IMR-90 (cell line): Measurements from ENCODE around the gene SERPINA12. TPM values are rescaled to one million over a fixed set of nuclear protein-coding genes. Genes with fewer than 3 reads are reported as not detected.

Source experiments
- ATAC-seq: fragments of 200-7000 bp; cut with Tn5 transposase; 2 replicates; pipeline ENCODE4 v1.9.1; 2020; ENCODE audit warnings: low read depth, mild to moderate bottlenecking, moderate library complexity
- BruUV-seq: library from RNA; stranded (reverse); fragments of 400-500 nt; replicated peaks from 2 replicates; lab custom pipeline; 2021; lab: Mats Ljungman, UMichigan
- CTCF ChIA-PET: fragments of 300-600 bp; formaldehyde crosslinking; extraction: SDS; loops from one replicate; lab custom pipeline; 2021; ENCODE audit warnings: antibody characterized with exemption; lab: Yijun Ruan, JAX
- POLR2A ChIA-PET: fragments of 300-600 bp; sonication (Branson Sonifier 250); formaldehyde crosslinking; loops from one replicate; lab custom pipeline; 2022; ENCODE audit warnings: antibody characterized with exemption; ENCODE audit not compliant: unreplicated experiment; lab: Charles Lee
- DNase-seq: peaks from one replicate; pipeline ENCODE4 v3.0.0; 2013
- H2AFZ ChIP-seq: replicated peaks from 2 replicates; pipeline ENCODE3; 2013; ENCODE audit warnings: low read length, mild to moderate bottlenecking; ENCODE audit not compliant: poor library complexity
- H2AK5ac ChIP-seq: 2 replicates; pipeline ENCODE4 v1.6.1; 2013; ENCODE audit warnings: low read depth, low read length, inconsistent platforms
- H2AK9ac ChIP-seq: replicated peaks from 2 replicates; pipeline ENCODE3; 2013; ENCODE audit warnings: mild to moderate bottlenecking, low read depth, low read length, moderate library complexity; ENCODE audit not compliant: poor library complexity
- H2BK120ac ChIP-seq: 2 replicates; pipeline ENCODE4 v1.6.1; 2013; ENCODE audit warnings: low read depth, low read length, inconsistent platforms
- H2BK15ac ChIP-seq: 3 replicates; pipeline ENCODE4 v1.6.1; 2013; ENCODE audit warnings: low read depth, low read length, inconsistent platforms
- H2BK20ac ChIP-seq: 2 replicates; pipeline ENCODE4 v1.6.1; 2013; ENCODE audit warnings: low read depth, mild to moderate bottlenecking, inconsistent platforms, low read length, moderate library complexity
- H2BK5ac ChIP-seq: 2 replicates; pipeline ENCODE4 v1.6.1; 2013; ENCODE audit warnings: mild to moderate bottlenecking, low read depth, low read length, inconsistent platforms; ENCODE audit not compliant: poor library complexity, severe bottlenecking
- H3K14ac ChIP-seq: replicated peaks from 2 replicates; pipeline ENCODE4 v1.6.1; 2013; ENCODE audit warnings: low read depth, low read length, inconsistent platforms
- H3K18ac ChIP-seq: 2 replicates; pipeline ENCODE4 v1.6.1; 2013; ENCODE audit warnings: low read depth, low read length, control low read depth
- H3K23ac ChIP-seq: 2 replicates; pipeline ENCODE4 v1.6.1; 2013; ENCODE audit warnings: low read depth, low read length, inconsistent platforms
- H3K27ac ChIP-seq: 2 replicates; pipeline ENCODE4 v1.5.1; 2013; ENCODE audit warnings: mild to moderate bottlenecking, control low read depth, low read length; ENCODE audit not compliant: insufficient read depth
- H3K27me3 ChIP-seq: 2 replicates; pipeline ENCODE4 v1.6.1; 2013; ENCODE audit warnings: low read length; ENCODE audit not compliant: control insufficient read depth, insufficient read depth
- H3K36me3 ChIP-seq: 2 replicates; pipeline ENCODE4 v1.6.1; 2013; ENCODE audit warnings: low read length, mixed read lengths; ENCODE audit not compliant: control insufficient read depth, insufficient read depth
- H3K4ac ChIP-seq: 2 replicates; pipeline ENCODE4 v1.6.1; 2013; ENCODE audit warnings: low read depth, low read length, inconsistent platforms
- H3K4me1 ChIP-seq: 2 replicates; pipeline ENCODE4 v1.6.1; 2013; ENCODE audit warnings: low read length, mixed read lengths; ENCODE audit not compliant: control insufficient read depth, insufficient read depth
- H3K4me2 ChIP-seq: 2 replicates; pipeline ENCODE4 v1.6.1; 2013; ENCODE audit warnings: low read depth, mild to moderate bottlenecking, control low read depth, low read length, moderate library complexity
- H3K4me3 ChIP-seq: 2 replicates; pipeline ENCODE4 v1.5.1; 2013; ENCODE audit warnings: low read depth, mild to moderate bottlenecking, control low read depth, low read length, moderate library complexity; ENCODE audit not compliant: insufficient read depth
- H3K56ac ChIP-seq: 2 replicates; pipeline ENCODE4 v1.6.1; 2013; ENCODE audit warnings: low read length, inconsistent platforms; ENCODE audit not compliant: insufficient read depth; ENCODE audit errors: extremely low read depth
- H3K79me1 ChIP-seq, 2 experiments: 2 replicates each; pipeline ENCODE4 v1.6.1; 2013; ENCODE audit warnings: low read length in 2 of 2, inconsistent platforms in 1 of 2, low read depth in 1 of 2
- H3K9ac ChIP-seq: 2 replicates; pipeline ENCODE4 v1.6.1; 2013; ENCODE audit warnings: low read depth, low read length, control low read depth
- H3K9me1 ChIP-seq: 2 replicates; pipeline ENCODE4 v1.6.1; 2013; ENCODE audit warnings: low read length, inconsistent platforms; ENCODE audit not compliant: insufficient read depth
- H3K9me3 ChIP-seq: 2 replicates; pipeline ENCODE4 v1.6.1; 2013; ENCODE audit warnings: low read length; ENCODE audit not compliant: control insufficient read depth, insufficient read depth
- H4K20me1 ChIP-seq: 2 replicates; pipeline ENCODE4 v1.6.1; 2013; ENCODE audit warnings: low read length, inconsistent platforms; ENCODE audit not compliant: insufficient read depth
- H4K5ac ChIP-seq: 2 replicates; pipeline ENCODE4 v1.6.1; 2013; ENCODE audit warnings: mild to moderate bottlenecking, low read depth, low read length, control low read depth
- H4K8ac ChIP-seq, 2 experiments: 2 replicates each; pipeline ENCODE4 v1.6.1; 2013; ENCODE audit warnings: low read depth in 2 of 2, low read length in 2 of 2, control low read depth in 1 of 2, inconsistent platforms in 1 of 2
- H4K91ac ChIP-seq: 2 replicates; pipeline ENCODE4 v1.6.1; 2013; ENCODE audit warnings: low read depth, low read length, inconsistent platforms; ENCODE audit not compliant: insufficient read depth
- BHLHE40 ChIP-seq: fragments of 150-350 bp; IDR thresholded peaks from 2 replicates; pipeline ENCODE4 v1.6.1; 2016; ENCODE audit warnings: mild to moderate bottlenecking, low read depth, low read length
- CEBPB ChIP-seq: IDR thresholded peaks from 2 replicates; pipeline ENCODE4 v1.6.1; 2012; ENCODE audit warnings: low read depth, low read length, improper control_type of control experiment
- CHD1 ChIP-seq: IDR thresholded peaks from 2 replicates; pipeline ENCODE4 v1.6.1; 2012; ENCODE audit warnings: low read depth, low read length, improper control_type of control experiment
- FOS ChIP-seq: fragments of 150-350 bp; IDR thresholded peaks from 2 replicates; pipeline ENCODE4 v1.6.1; 2016; ENCODE audit warnings: low read depth, low read length
- MAFK ChIP-seq: IDR thresholded peaks from 2 replicates; pipeline ENCODE4 v1.6.1; 2012; ENCODE audit warnings: low read depth, low read length, improper control_type of control experiment
- MAZ ChIP-seq: IDR thresholded peaks from 2 replicates; pipeline ENCODE4 v1.6.1; 2012; ENCODE audit warnings: low read depth, mild to moderate bottlenecking, low read length, improper control_type of control experiment, moderate library complexity, borderline replicate concordance
- MXI1 ChIP-seq: IDR thresholded peaks from 2 replicates; pipeline ENCODE4 v1.6.1; 2012; ENCODE audit warnings: low read depth, mild to moderate bottlenecking, low read length, moderate library complexity, borderline replicate concordance
- NFE2L2 ChIP-seq: fragments of 150-350 bp; IDR thresholded peaks from 2 replicates; pipeline ENCODE4 v1.6.1; 2016; ENCODE audit warnings: low read depth, mild to moderate bottlenecking, low read length
- POLR2A ChIP-seq: IDR thresholded peaks from 2 replicates; pipeline ENCODE4 v1.6.1; 2012; ENCODE audit warnings: mild to moderate bottlenecking, low read depth, low read length
- RAD21 ChIP-seq: IDR thresholded peaks from 2 replicates; pipeline ENCODE4 v1.6.1; 2012; ENCODE audit warnings: low read length, improper control_type of control experiment
- RCOR1 ChIP-seq: IDR thresholded peaks from 2 replicates; pipeline ENCODE4 v1.6.1; 2012; ENCODE audit warnings: mild to moderate bottlenecking, low read length, improper control_type of control experiment; ENCODE audit not compliant: insufficient replicate concordance
- RFX5 ChIP-seq: IDR thresholded peaks from 2 replicates; pipeline ENCODE4 v1.8.0; 2012; ENCODE audit warnings: low read depth, mild to moderate bottlenecking, low read length, moderate library complexity
- SMC3 ChIP-seq: fragments of 150-350 bp; IDR thresholded peaks from 2 replicates; pipeline ENCODE4 v1.6.1; 2016; ENCODE audit warnings: low read depth, mild to moderate bottlenecking, antibody characterized with exemption, low read length, moderate library complexity
- WGBS, 2 experiments: methylation state at CpG; one replicate each; pipeline versions ENCODE4 v1.1.5 to v1.1.7; 2013; ENCODE audit warnings: missing lambda C conversion rate in 2 of 2; ENCODE audit not compliant: insufficient read length in 1 of 2; ENCODE audit errors: extremely low coverage in 2 of 2; 5-methylcytosine and 5-hydroxymethylcytosine counted together
- dilution Hi-C: fragments of 300-500 bp; cut with HindIII; formaldehyde crosslinking; loops from one replicate; pipeline ENCODE4 v1.14.3; 2018; ENCODE audit warnings: low sequenced_read_pairs; ENCODE audit not compliant: unreplicated experiment
- in situ Hi-C: fragments of 300-500 bp; cut with MboI; formaldehyde crosslinking; loops from 3 replicates; pipeline ENCODE4 v1.14.3; 2019; ENCODE audit warnings: low sequenced_read_pairs, inconsistent platforms, mixed read lengths
- intact Hi-C: fragments of 100-400 bp; cut with micrococcal nuclease; formaldehyde crosslinking; loops from 2 replicates; pipeline ENCODE4 v1.10.0; 2022
- polyA plus RNA-seq, 3 experiments: library from polyadenylated mRNA; depleted of rRNA; stranded (reverse); fragments of >200 nt; gene quantifications; 2 replicates each; pipeline ENCODE4 v1.2.3, GENCODE V29; 2012; ENCODE audit warnings: low replicate concordance in 1 of 3
- total RNA-seq: library from RNA; depleted of rRNA; stranded (reverse); fragments of >200 nt; gene quantifications from 2 replicates; pipeline ENCODE4 v1.2.3, GENCODE V29; 2012
- TF ChIP-seq, protein P1 (sequence below): conservative IDR thresholded peaks from 2 replicates; pipeline ENCODE4 v1.5.1; 2012; ENCODE audit warnings: mild to moderate bottlenecking, low read depth, low read length, improper control_type of control experiment
- TF ChIP-seq, protein P2 (sequence below): fragments of 150-350 bp; IDR thresholded peaks from 2 replicates; pipeline ENCODE4 v1.6.1; 2017; ENCODE audit warnings: mild to moderate bottlenecking, antibody characterized with exemption, low read length, low read depth
- TF ChIP-seq, protein P3 (sequence below): fragments of 150-350 bp; IDR thresholded peaks from 2 replicates; pipeline ENCODE4 v1.6.1; 2016; ENCODE audit warnings: low read depth, mild to moderate bottlenecking, low read length, moderate library complexity, borderline replicate concordance

The SERPINA12 gene
- total and polyA plus RNA-seq, 2 of the 4 experiments (the other 2 are of a cell fraction): not detected

DNA sequence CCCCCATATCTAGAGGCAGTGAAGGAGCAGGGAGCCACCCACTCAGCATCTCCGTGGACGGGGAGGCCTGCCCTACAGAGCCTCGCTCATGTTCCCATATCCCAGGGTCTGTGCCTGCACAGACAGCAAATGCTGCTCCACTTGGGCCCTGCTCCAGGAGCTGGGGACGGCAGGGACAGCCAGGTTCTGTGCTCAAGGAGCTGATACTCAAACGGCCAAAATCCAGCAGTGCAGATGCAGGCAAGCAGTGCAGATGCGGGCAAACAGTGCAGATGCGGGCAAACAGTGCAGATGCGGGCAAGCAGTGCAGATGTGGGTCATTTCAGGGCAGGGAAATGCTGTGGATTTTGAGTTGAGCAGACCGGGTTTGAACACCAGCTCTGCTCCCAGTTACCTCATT is 6.2 kb upstream of the SERPINA12 start:
- intact Hi-C loops (no loop called here), in situ Hi-C loops (no loop called here), dilution Hi-C loops (no loop called here)
- Histone ChIP-seq H4K8ac (no peak overlapping the region), H2BK15ac (no peak overlapping the region), H3K79me1 (no peaks in the 10 kb centered on the region), H3K4ac (no peak overlapping the region), H3K18ac (no peak overlapping the region), H3K9me3 (peaks cover 2% of the 10 kb centered on the region; the same call in 1 of the 2 replicates), H4K5ac (no peak overlapping the region), H3K4me3 (no peak overlapping the region), H3K23ac (no peak overlapping the region), H2AFZ (no peak overlapping the region), H2BK120ac (no peak overlapping the region), H3K4me1 (no peaks in the 10 kb centered on the region), H4K20me1 (no peaks in the 10 kb centered on the region), H3K36me3 (no peaks in the 10 kb centered on the region), H2BK5ac (no peak overlapping the region), H3K27ac (no peak overlapping the region), H3K14ac (no peak overlapping the region), H3K27me3 (no peaks in the 10 kb centered on the region; the same call in 1 of the 2 replicates), H3K9me1 (no peaks in the 10 kb centered on the region), H3K4me2 (no peak overlapping the region), H2AK5ac (no peak overlapping the region), H3K56ac (no peak overlapping the region), H4K91ac (no peak overlapping the region), H2AK9ac (no peak overlapping the region), H3K9ac (no peak overlapping the region), H2BK20ac (no peak overlapping the region)
- CTCF ChIA-PET: no interaction called here
- TF ChIP-seq MAFK (no peak), SMC3 (no peak), CHD1 (no peak), RAD21 (no peak), FOS (no peak), NFE2L2 (no peak), RFX5 (no peak), BHLHE40 (no peak), MXI1 (no peak), RCOR1 (no peak), POLR2A (no peak), CEBPB (no peak), MAZ (no peak)
- TF ChIP-seq, protein P1, sequence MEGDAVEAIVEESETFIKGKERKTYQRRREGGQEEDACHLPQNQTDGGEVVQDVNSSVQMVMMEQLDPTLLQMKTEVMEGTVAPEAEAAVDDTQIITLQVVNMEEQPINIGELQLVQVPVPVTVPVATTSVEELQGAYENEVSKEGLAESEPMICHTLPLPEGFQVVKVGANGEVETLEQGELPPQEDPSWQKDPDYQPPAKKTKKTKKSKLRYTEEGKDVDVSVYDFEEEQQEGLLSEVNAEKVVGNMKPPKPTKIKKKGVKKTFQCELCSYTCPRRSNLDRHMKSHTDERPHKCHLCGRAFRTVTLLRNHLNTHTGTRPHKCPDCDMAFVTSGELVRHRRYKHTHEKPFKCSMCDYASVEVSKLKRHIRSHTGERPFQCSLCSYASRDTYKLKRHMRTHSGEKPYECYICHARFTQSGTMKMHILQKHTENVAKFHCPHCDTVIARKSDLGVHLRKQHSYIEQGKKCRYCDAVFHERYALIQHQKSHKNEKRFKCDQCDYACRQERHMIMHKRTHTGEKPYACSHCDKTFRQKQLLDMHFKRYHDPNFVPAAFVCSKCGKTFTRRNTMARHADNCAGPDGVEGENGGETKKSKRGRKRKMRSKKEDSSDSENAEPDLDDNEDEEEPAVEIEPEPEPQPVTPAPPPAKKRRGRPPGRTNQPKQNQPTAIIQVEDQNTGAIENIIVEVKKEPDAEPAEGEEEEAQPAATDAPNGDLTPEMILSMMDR: no peak
- TF ChIP-seq, protein P2, sequence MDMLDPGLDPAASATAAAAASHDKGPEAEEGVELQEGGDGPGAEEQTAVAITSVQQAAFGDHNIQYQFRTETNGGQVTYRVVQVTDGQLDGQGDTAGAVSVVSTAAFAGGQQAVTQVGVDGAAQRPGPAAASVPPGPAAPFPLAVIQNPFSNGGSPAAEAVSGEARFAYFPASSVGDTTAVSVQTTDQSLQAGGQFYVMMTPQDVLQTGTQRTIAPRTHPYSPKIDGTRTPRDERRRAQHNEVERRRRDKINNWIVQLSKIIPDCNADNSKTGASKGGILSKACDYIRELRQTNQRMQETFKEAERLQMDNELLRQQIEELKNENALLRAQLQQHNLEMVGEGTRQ: no peak
- TF ChIP-seq, protein P3, sequence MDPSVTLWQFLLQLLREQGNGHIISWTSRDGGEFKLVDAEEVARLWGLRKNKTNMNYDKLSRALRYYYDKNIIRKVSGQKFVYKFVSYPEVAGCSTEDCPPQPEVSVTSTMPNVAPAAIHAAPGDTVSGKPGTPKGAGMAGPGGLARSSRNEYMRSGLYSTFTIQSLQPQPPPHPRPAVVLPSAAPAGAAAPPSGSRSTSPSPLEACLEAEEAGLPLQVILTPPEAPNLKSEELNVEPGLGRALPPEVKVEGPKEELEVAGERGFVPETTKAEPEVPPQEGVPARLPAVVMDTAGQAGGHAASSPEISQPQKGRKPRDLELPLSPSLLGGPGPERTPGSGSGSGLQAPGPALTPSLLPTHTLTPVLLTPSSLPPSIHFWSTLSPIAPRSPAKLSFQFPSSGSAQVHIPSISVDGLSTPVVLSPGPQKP: no peak
- POLR2A ChIA-PET: no interaction called here
- BruUV-seq: no TSS peak
- WGBS, 2 experiments: no CpG with 5 or more reads among the region's 9 CpGs
- ATAC-seq: no peak
- no peak for DNase-seq
